ENCODE data around the gene TINAGL1. TPM values are rescaled to one million over a fixed set of nuclear protein-coding genes. Genes with fewer than 3 reads are reported as not detected.

Gene TINAGL1
- total and polyA plus RNA-seq, 9 donors = 27.1 to 57.3 (median 31.4) TPM

- intact Hi-C loops (cut with DNase I) = no loop called here
- Histone ChIP-seq H3K9me3 (no peaks in the 10 kb centered on the region), H3K4me3 (no peak overlapping the region), H3K36me3 (no peaks in the 10 kb centered on the region), H3K4me1 (ENCODE audit: insufficient read depth) (peaks cover 5% of the 10 kb centered on the region), H3K27ac (no peak overlapping the region), H3K27me3 (no peaks in the 10 kb centered on the region)
- 91 to 96% (median 96%) methylated on average over 7 of the region's 7 CpGs for WGBS, 3 donors
- TF ChIP-seq CTCF (IDR thresholded peaks at IDR 0.05) = no peak
- TF ChIP-seq POLR2A (IDR thresholded peaks at IDR 0.05) = no peak
- no peak for TF ChIP-seq EP300 (IDR thresholded peaks at IDR 0.05)
- DNase-seq = no peak
Measured at GRCh38 chr1:31552489-31552888, 23.8 kb upstream of the TINAGL1 start.

GRCh38 chr1:31556481-31557006, 19.8 kb upstream of the TINAGL1 start:
- intact Hi-C loops (cut with DNase I) = no loop called here
- Histone ChIP-seq H3K36me3 (no peaks in the 10 kb centered on the region), H3K4me3 (no peak overlapping the region), H3K27me3 (no peaks in the 10 kb centered on the region), H3K27ac (no peak overlapping the region), H3K9me3 (no peaks in the 10 kb centered on the region), H3K4me1 (ENCODE audit: insufficient read depth) (no peaks in the 10 kb centered on the region)
- 70 to 75% (median 72%) methylated on average over 5 of the region's 5 CpGs for WGBS, 3 donors
- no peak for DNase-seq
- TF ChIP-seq EP300 (IDR thresholded peaks at IDR 0.05) (no peak), POLR2A (IDR thresholded peaks at IDR 0.05) (no peak), CTCF (IDR thresholded peaks at IDR 0.05) (no peak)

GRCh38 chr1:31559715-31560114, 16.6 kb upstream of the TINAGL1 start:
- no peak overlapping the region for H3K4me3 ChIP-seq
- no peak for DNase-seq
- no peaks in the 10 kb centered on the region for H3K27me3 ChIP-seq
- intact Hi-C loops (cut with DNase I) = loop anchor here in 3 of 4 donors (5.0 to 10.0 kb wide), 3 partner anchors 38 to 235 kb away; no protein-coding TSS in a partner anchor
- no peaks in the 10 kb centered on the region for H3K36me3 ChIP-seq
- no peak for TF ChIP-seq POLR2A (IDR thresholded peaks at IDR 0.05)
- peaks cover 2% of the 10 kb centered on the region for H3K4me1 ChIP-seq (ENCODE audit: insufficient read depth)
- no peaks in the 10 kb centered on the region for H3K9me3 ChIP-seq
- H3K27ac ChIP-seq = no peak overlapping the region

- Histone ChIP-seq H3K36me3 (no peaks in the 10 kb centered on the region), H3K4me1 (ENCODE audit: insufficient read depth) (peaks cover 2% of the 10 kb centered on the region), H3K27me3 (no peaks in the 10 kb centered on the region), H3K27ac (no peak overlapping the region), H3K9me3 (no peaks in the 10 kb centered on the region), H3K4me3 (no peak overlapping the region)
- intact Hi-C loops (cut with DNase I) = loop anchor here in 3 of 4 donors (5.0 to 10.0 kb wide), 3 partner anchors 37 to 234 kb away; no protein-coding TSS in a partner anchor
- no peak for DNase-seq
- TF ChIP-seq EP300 (IDR thresholded peaks at IDR 0.05) (no peak), CTCF (IDR thresholded peaks at IDR 0.05) (no peak), POLR2A (IDR thresholded peaks at IDR 0.05) (no peak)
- WGBS, 3 donors = 82 to 87% (median 87%) methylated on average over 4 of the region's 4 CpGs
Measured at GRCh38 chr1:31560394-31560793, 15.9 kb upstream of the TINAGL1 start.

- H3K9me3 ChIP-seq = no peaks in the 10 kb centered on the region
- H3K4me1 ChIP-seq (ENCODE audit: insufficient read depth) = peaks cover 2% of the 10 kb centered on the region
- intact Hi-C loops (cut with DNase I) = loop anchor here in 3 of 4 donors (5.0 to 10.0 kb wide), 3 partner anchors 34 to 232 kb away; no protein-coding TSS in a partner anchor
- 26 to 29% (median 26%) methylated on average over 3 of the region's 3 CpGs for WGBS, 3 donors
- H3K4me3 ChIP-seq = no peak overlapping the region
- H3K36me3 ChIP-seq = no peaks in the 10 kb centered on the region
- no peak overlapping the region for H3K27ac ChIP-seq
- H3K27me3 ChIP-seq = no peaks in the 10 kb centered on the region
- TF ChIP-seq EP300 (IDR thresholded peaks at IDR 0.05) = no peak
- TF ChIP-seq POLR2A (IDR thresholded peaks at IDR 0.05) = no peak
- TF ChIP-seq CTCF (IDR thresholded peaks at IDR 0.05) = no peak
- no peak for DNase-seq
Measured at GRCh38 chr1:31562707-31563360, 13.5 kb upstream of the TINAGL1 start.

Measured in ovary (tissue), 9 donors.